Ishikawa (cell line): ENCODE measurements around the gene HOXB9.

Experiments
- CEBPB ChIP-seq: IDR thresholded peaks from 2 replicates; pipeline ENCODE4 v1.6.1; 2012
- CREB1 ChIP-seq: IDR thresholded peaks from 2 replicates; pipeline ENCODE4 v1.6.1; 2012; ENCODE audit warnings: low read depth
- EP300 ChIP-seq: IDR thresholded peaks from 2 replicates; pipeline ENCODE4 v1.6.1; 2012; ENCODE audit warnings: borderline replicate concordance
- FOXM1 ChIP-seq: IDR thresholded peaks from 2 replicates; pipeline ENCODE4 v1.6.1; 2012; ENCODE audit warnings: low read depth, borderline replicate concordance
- NFIC ChIP-seq: IDR thresholded peaks from 2 replicates; pipeline ENCODE4 v1.6.1; 2012
- RAD21 ChIP-seq: IDR thresholded peaks from 2 replicates; pipeline ENCODE4 v1.6.1; 2012; ENCODE audit warnings: low read depth
- TAF1 ChIP-seq: IDR thresholded peaks from 2 replicates; pipeline ENCODE4 v1.6.1; 2012; ENCODE audit warnings: low read depth, mild to moderate bottlenecking
- TCF12 ChIP-seq: IDR thresholded peaks from 2 replicates; pipeline ENCODE4 v1.6.1; 2012; ENCODE audit warnings: low read depth
- TEAD4 ChIP-seq: IDR thresholded peaks from 2 replicates; pipeline ENCODE4 v1.6.1; 2012
- YY1 ChIP-seq: IDR thresholded peaks from 2 replicates; pipeline ENCODE4 v1.6.1; 2012; ENCODE audit warnings: low read depth
- ZBTB7A ChIP-seq: IDR thresholded peaks from 2 replicates; pipeline ENCODE4 v1.6.1; 2012; ENCODE audit warnings: low read depth
- TF ChIP-seq, protein P1 (sequence below): IDR thresholded peaks from 2 replicates; pipeline ENCODE4 v1.6.1; 2012
- TF ChIP-seq, protein P2 (sequence below): IDR thresholded peaks from 2 replicates; pipeline ENCODE4 v1.6.1; 2012; ENCODE audit warnings: low read depth, mild to moderate bottlenecking
- TF ChIP-seq, protein P3 (sequence below): IDR thresholded peaks from 2 replicates; pipeline ENCODE4 v1.6.1; 2012

DNA sequence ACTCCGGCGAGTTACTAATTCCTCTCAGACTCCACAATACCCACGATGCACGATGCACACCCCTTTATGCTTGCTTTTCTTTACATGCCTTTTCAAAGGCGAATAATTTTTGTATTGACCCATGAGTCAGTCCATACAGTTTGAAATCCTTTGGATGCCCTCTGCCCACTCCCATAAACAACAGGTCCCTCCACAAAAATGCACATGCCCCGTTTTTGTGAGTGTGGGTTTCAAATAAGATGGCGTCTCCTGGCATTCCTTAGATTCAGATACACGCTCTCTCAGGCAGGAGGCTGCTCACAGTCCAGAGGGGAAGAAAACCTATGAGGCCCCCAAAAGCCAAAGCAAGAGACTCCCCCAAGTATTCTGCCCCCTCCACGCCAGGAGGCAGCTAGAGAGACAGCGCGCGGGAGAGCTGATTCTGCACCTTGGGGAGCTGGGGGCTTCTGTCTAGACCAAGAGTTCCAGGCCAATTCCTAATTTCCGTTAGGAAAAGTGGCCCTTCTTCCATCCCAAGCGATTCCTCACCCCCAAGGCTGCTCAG, 19.6 kb upstream of the HOXB9 start:
- TF ChIP-seq, protein P1, sequence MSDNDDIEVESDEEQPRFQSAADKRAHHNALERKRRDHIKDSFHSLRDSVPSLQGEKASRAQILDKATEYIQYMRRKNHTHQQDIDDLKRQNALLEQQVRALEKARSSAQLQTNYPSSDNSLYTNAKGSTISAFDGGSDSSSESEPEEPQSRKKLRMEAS = no peak
- TF ChIP-seq RAD21 = no peak
- no peak for TF ChIP-seq TAF1
- TF ChIP-seq YY1 = no peak
- TF ChIP-seq CEBPB = no peak
- TF ChIP-seq ZBTB7A = no peak
- no peak for TF ChIP-seq CREB1
- no peak for TF ChIP-seq EP300
- TF ChIP-seq, protein P2, sequence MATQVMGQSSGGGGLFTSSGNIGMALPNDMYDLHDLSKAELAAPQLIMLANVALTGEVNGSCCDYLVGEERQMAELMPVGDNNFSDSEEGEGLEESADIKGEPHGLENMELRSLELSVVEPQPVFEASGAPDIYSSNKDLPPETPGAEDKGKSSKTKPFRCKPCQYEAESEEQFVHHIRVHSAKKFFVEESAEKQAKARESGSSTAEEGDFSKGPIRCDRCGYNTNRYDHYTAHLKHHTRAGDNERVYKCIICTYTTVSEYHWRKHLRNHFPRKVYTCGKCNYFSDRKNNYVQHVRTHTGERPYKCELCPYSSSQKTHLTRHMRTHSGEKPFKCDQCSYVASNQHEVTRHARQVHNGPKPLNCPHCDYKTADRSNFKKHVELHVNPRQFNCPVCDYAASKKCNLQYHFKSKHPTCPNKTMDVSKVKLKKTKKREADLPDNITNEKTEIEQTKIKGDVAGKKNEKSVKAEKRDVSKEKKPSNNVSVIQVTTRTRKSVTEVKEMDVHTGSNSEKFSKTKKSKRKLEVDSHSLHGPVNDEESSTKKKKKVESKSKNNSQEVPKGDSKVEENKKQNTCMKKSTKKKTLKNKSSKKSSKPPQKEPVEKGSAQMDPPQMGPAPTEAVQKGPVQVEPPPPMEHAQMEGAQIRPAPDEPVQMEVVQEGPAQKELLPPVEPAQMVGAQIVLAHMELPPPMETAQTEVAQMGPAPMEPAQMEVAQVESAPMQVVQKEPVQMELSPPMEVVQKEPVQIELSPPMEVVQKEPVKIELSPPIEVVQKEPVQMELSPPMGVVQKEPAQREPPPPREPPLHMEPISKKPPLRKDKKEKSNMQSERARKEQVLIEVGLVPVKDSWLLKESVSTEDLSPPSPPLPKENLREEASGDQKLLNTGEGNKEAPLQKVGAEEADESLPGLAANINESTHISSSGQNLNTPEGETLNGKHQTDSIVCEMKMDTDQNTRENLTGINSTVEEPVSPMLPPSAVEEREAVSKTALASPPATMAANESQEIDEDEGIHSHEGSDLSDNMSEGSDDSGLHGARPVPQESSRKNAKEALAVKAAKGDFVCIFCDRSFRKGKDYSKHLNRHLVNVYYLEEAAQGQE = no peak
- TF ChIP-seq FOXM1 = no peak
- TF ChIP-seq TCF12 = no peak
- TF ChIP-seq, protein P3, sequence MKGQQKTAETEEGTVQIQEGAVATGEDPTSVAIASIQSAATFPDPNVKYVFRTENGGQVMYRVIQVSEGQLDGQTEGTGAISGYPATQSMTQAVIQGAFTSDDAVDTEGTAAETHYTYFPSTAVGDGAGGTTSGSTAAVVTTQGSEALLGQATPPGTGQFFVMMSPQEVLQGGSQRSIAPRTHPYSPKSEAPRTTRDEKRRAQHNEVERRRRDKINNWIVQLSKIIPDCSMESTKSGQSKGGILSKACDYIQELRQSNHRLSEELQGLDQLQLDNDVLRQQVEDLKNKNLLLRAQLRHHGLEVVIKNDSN = no peak
- no peak for TF ChIP-seq NFIC
- no peak for TF ChIP-seq TEAD4
